ENCODE results near the gene UBR7.

- TF ChIP-seq EZH2 (IDR thresholded peaks at IDR 0.05; ENCODE audit: insufficient read depth, poor library complexity, severe bottlenecking) (no peak), EZH2phosphoT487 (IDR thresholded peaks at IDR 0.05; ENCODE audit: insufficient read depth, low read depth) (no peak)
These were observed 33.0 kb downstream of the UBR7 start for GRCh38 chr14:93239869-93240677.
